CD14-positive monocyte (primary cell): ENCODE results near the gene TLK1. TPM values are rescaled to one million over a fixed set of nuclear protein-coding genes. Genes with fewer than 3 reads are reported as not detected.

Source experiments
- DNase-seq, 3 donors: peaks; one replicate each; pipeline ENCODE4 v3.0.0-alpha.2; 2011 to 2022
- H2AFZ ChIP-seq: 2 replicates; pipeline ENCODE4 v1.6.0; 2012; ENCODE audit warnings: mild to moderate bottlenecking, low read depth, low read length, inconsistent platforms; ENCODE audit not compliant: insufficient read depth, poor library complexity, severe bottlenecking
- H3K27ac ChIP-seq, 2 donors: 1 replicate in 1 of 2; 2 replicates in 1 of 2; pipeline ENCODE4 v1.5.1; 2012 to 2013; ENCODE audit warnings: low read length in 2 of 2, control low read depth in 1 of 2, inconsistent platforms in 1 of 2, low read depth in 1 of 2, mild to moderate bottlenecking in 1 of 2
- H3K27me3 ChIP-seq, 2 donors: one replicate each; pipeline versions ENCODE4 v1.6.0 to v1.6.1; 2011 to 2013; ENCODE audit warnings: low read length in 2 of 2; ENCODE audit not compliant: control insufficient read depth in 2 of 2, insufficient read depth in 2 of 2
- H3K36me3 ChIP-seq, 2 donors: replicated peaks in 1 of 2; 1 replicate in 1 of 2; 2 replicates in 1 of 2; pipeline versions ENCODE4 v1.5.1 to v1.6.1; 2012 to 2013; ENCODE audit warnings: low read length in 2 of 2, control low read depth in 1 of 2, inconsistent platforms in 1 of 2, mild to moderate bottlenecking in 1 of 2; ENCODE audit not compliant: insufficient read depth in 2 of 2, control insufficient read depth in 1 of 2
- H3K4me1 ChIP-seq, 2 donors: 1 replicate in 1 of 2; 2 replicates in 1 of 2; pipeline versions ENCODE4 v1.5.1 to v1.6.1; 2012 to 2013; ENCODE audit warnings: low read length in 2 of 2, control low read depth in 1 of 2, inconsistent platforms in 1 of 2, mild to moderate bottlenecking in 1 of 2, moderate library complexity in 1 of 2; ENCODE audit not compliant: insufficient read depth in 2 of 2, control insufficient read depth in 1 of 2
- H3K4me2 ChIP-seq: replicated peaks from 2 replicates; pipeline ENCODE3; 2012; ENCODE audit warnings: low read length, moderate library complexity, mild to moderate bottlenecking; ENCODE audit not compliant: poor library complexity, severe bottlenecking; ENCODE audit errors: extremely low read depth
- H3K4me3 ChIP-seq, 3 experiments: fragments of 200-600 bp in 1 of 3; sonication (generic) in 1 of 3; replicated peaks in 1 of 3; 1 replicate in 2 of 3; 2 replicates in 1 of 3; pipeline ENCODE4 v1.5.1; 2011 to 2013; ENCODE audit warnings: low read length in 3 of 3, mild to moderate bottlenecking in 3 of 3, control low read depth in 2 of 3, low read depth in 2 of 3, inconsistent platforms in 1 of 3, moderate library complexity in 1 of 3
- H3K79me2 ChIP-seq: 2 replicates; pipeline ENCODE4 v1.6.0; 2012; ENCODE audit warnings: mild to moderate bottlenecking, control low read depth, inconsistent platforms, low read length, moderate library complexity; ENCODE audit not compliant: insufficient read depth
- H3K9ac ChIP-seq: 2 replicates; pipeline ENCODE4 v1.6.0; 2017; ENCODE audit warnings: low read length, mild to moderate bottlenecking; ENCODE audit not compliant: insufficient read depth, poor library complexity, severe bottlenecking
- H3K9me3 ChIP-seq, 2 donors: replicated peaks in 1 of 2; 1 replicate in 1 of 2; 2 replicates in 1 of 2; pipeline versions ENCODE4 v1.5.1 to v1.6.1; 2012 to 2013; ENCODE audit warnings: low read length in 2 of 2, control low read depth in 1 of 2; ENCODE audit not compliant: control insufficient read depth in 1 of 2, insufficient read depth in 1 of 2
- H4K20me1 ChIP-seq: 2 replicates; pipeline ENCODE4 v1.6.0; 2012; ENCODE audit warnings: mild to moderate bottlenecking, low read length, control low read depth, moderate library complexity; ENCODE audit not compliant: insufficient read depth
- H3K27ac Mint-ChIP-seq, 7 donors: one replicate each; pipeline ENCODE4 v1.8.0; 2020; ENCODE audit warnings: mild to moderate bottlenecking in 7 of 7, mixed read lengths in 7 of 7, moderate library complexity in 6 of 7, inconsistent platforms in 2 of 7
- H3K27me3 Mint-ChIP-seq, 3 donors: one replicate each; pipeline ENCODE4 v1.8.0; 2021 to 2022; ENCODE audit warnings: low read depth in 3 of 3, mild to moderate bottlenecking in 3 of 3, mixed read lengths in 3 of 3, moderate library complexity in 3 of 3, inconsistent platforms in 1 of 3
- H3K36me3 Mint-ChIP-seq, 2 donors: one replicate each; pipeline ENCODE4 v1.8.0; 2020; ENCODE audit warnings: mixed read lengths in 2 of 2, inconsistent platforms in 1 of 2, mild to moderate bottlenecking in 1 of 2
- H3K4me1 Mint-ChIP-seq: one replicate; pipeline ENCODE4 v1.8.0; 2020; ENCODE audit warnings: mild to moderate bottlenecking, mixed read lengths
- H3K4me3 Mint-ChIP-seq, 2 donors: one replicate each; pipeline ENCODE4 v1.8.0; 2020; ENCODE audit warnings: mild to moderate bottlenecking in 2 of 2, mixed read lengths in 2 of 2, moderate library complexity in 1 of 2
- H3K9me3 Mint-ChIP-seq, 7 donors: one replicate each; pipeline ENCODE4 v1.8.0; 2020 to 2022; ENCODE audit warnings: mixed read lengths in 7 of 7, mild to moderate bottlenecking in 6 of 7, moderate library complexity in 6 of 7, inconsistent platforms in 2 of 7
- CTCF ChIP-seq: fragments of 200-600 bp; IDR thresholded peaks from one replicate; pipeline ENCODE4 v1.8.0; 2022; ENCODE audit warnings: antibody characterized with exemption, mild to moderate bottlenecking
- WGBS: methylation state at CpG from one replicate; pipeline ENCODE4 v1.1.5; 2013; ENCODE audit warnings: missing lambda C conversion rate; ENCODE audit not compliant: insufficient coverage; 5-methylcytosine and 5-hydroxymethylcytosine counted together
- intact Hi-C, 2 donors: fragments of 100-400 bp; cut with micrococcal nuclease; formaldehyde crosslinking; loops; one replicate each; pipeline versions ENCODE4 v1.15.0 to v1.15.1; 2023
- polyA plus RNA-seq, 3 donors: library from polyadenylated mRNA; depleted of rRNA in 1 of 3; unstranded in 2 of 3; stranded (reverse) in 1 of 3; fragments of 300-500 nt in 2 of 3; fragments of >200 nt in 1 of 3; fragmentation: Illumina TruSeq in 2 of 3; gene quantifications; 1 replicate in 2 of 3; 2 replicates in 1 of 3; pipeline ENCODE4 v1.2.3, GENCODE V29; 2012 to 2021

The TLK1 gene
- polyA plus RNA-seq, 3 donors = 6.3 to 20.0 (median 8.6) TPM

GRCh38 chr2:171132086-171132485, 28.6 kb downstream of the TLK1 start:
- H3K27ac Mint-ChIP-seq = no peak overlapping the region

GRCh38 chr2:171128461-171128860, 32.2 kb downstream of the TLK1 start:
- H3K9me3 Mint-ChIP-seq = no peaks in the 10 kb centered on the region
- Histone ChIP-seq H3K4me2 (peak overlapping the region; percentile 20), H3K27ac (peak overlapping the region in 1 of 2 donors; percentile 68)

More at GRCh38 chr2:171132086-171132485, 28.6 kb downstream of the TLK1 start:
- no peaks in the 10 kb centered on the region for H3K27me3 Mint-ChIP-seq
- no peak for DNase-seq
- intact Hi-C loops = no loop called here
- no peaks in the 10 kb centered on the region for H3K9me3 Mint-ChIP-seq
- WGBS = no CpG with 5 or more reads among the region's 5 CpGs
- H3K4me3 Mint-ChIP-seq = no peak overlapping the region
- Histone ChIP-seq H3K4me1 (peaks cover 3 to 15% of the 10 kb centered on the region in 2 donors), H3K4me3 (no peak overlapping the region), H3K79me2 (peaks cover 100% of the 10 kb centered on the region), H4K20me1 (peaks cover 98% of the 10 kb centered on the region), H3K9me3 (no peaks in the 10 kb centered on the region), H3K27me3 (no peaks in the 10 kb centered on the region), H3K36me3 (no peaks in the 10 kb centered on the region), H2AFZ (no peak overlapping the region), H3K4me2 (no peak overlapping the region), H3K27ac (no peak overlapping the region), H3K9ac (no peak overlapping the region)
- peaks cover 26% of the 10 kb centered on the region for H3K4me1 Mint-ChIP-seq
- no peak for TF ChIP-seq CTCF
- no peaks in the 10 kb centered on the region for H3K36me3 Mint-ChIP-seq

More at GRCh38 chr2:171128461-171128860, 32.2 kb downstream of the TLK1 start:
- no CpG with 5 or more reads among the region's 1 CpG for WGBS
- TF ChIP-seq CTCF = no peak
- Histone ChIP-seq H2AFZ (no peak overlapping the region), H3K79me2 (peaks cover 100% of the 10 kb centered on the region), H3K4me3 (no peak overlapping the region), H3K36me3 (no peaks in the 10 kb centered on the region), H4K20me1 (peaks cover 98% of the 10 kb centered on the region), H3K9ac (peak overlapping the region; percentile 5), H3K27me3 (no peaks in the 10 kb centered on the region), H3K9me3 (no peaks in the 10 kb centered on the region), H3K4me1 (peaks cover 3 to 15% of the 10 kb centered on the region in 2 donors)
- Mint-ChIP-seq H3K27ac (peak overlapping the region in 2 of 7 donors; percentile 25 to 61), H3K36me3 (no peaks in the 10 kb centered on the region), H3K4me3 (no peak overlapping the region), H3K27me3 (no peaks in the 10 kb centered on the region), H3K4me1 (peaks cover 15% of the 10 kb centered on the region)
- intact Hi-C loops = no loop called here
- DNase-seq = peak in 1 of 3 donors; percentile 41
